Measurements from ENCODE around the gene SHC4.
"Not testable (repeated sequence)": the region's sequence is repeated elsewhere in the genome, so short reads cannot be mapped to it uniquely, and the experiment has no call there.

Gene SHC4

DNA sequence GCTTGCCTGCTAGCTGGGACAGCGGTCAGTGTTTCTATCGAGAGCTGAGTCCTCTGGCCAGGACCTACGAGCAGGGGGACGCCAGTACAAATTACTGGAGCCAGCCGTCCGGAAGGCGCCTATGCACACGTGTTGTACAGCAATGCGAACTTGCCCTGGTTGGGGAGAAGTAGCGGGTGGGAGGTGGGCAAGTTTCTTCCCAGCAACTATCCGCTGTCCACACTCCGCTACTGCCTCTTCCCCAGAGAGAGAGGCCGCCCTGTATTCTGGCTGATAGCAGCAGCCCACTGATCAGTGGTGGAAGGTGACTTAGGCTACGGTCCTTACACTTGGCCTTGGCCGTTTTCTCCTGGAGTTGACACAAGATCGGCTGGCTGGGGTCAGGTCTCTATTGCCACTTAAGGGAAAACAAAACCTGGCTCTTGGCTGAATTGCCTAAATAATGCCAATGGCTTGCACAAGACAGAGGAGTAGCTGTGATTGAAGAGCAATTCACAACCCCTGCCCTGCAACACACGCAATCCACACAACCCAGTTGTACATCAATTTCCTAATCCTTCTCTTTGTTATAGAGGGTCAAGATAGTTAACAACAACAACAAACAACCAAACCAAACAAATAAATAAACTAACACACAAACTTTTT lies 12.8 kb upstream of the SHC4 start:
- Mint-ChIP-seq H3K4me1 (ENCODE audit: low read depth) (peaks cover 4% of the 10 kb centered on the region), H3K9me3 (ENCODE audit: low read depth) (no peaks in the 10 kb centered on the region), H3K27ac (no peak overlapping the region), H3K36me3 (peaks cover 2% of the 10 kb centered on the region), H3K4me3 (peak overlapping the region; percentile 42), H3K27me3 (peaks cover 8% of the 10 kb centered on the region)

DNA sequence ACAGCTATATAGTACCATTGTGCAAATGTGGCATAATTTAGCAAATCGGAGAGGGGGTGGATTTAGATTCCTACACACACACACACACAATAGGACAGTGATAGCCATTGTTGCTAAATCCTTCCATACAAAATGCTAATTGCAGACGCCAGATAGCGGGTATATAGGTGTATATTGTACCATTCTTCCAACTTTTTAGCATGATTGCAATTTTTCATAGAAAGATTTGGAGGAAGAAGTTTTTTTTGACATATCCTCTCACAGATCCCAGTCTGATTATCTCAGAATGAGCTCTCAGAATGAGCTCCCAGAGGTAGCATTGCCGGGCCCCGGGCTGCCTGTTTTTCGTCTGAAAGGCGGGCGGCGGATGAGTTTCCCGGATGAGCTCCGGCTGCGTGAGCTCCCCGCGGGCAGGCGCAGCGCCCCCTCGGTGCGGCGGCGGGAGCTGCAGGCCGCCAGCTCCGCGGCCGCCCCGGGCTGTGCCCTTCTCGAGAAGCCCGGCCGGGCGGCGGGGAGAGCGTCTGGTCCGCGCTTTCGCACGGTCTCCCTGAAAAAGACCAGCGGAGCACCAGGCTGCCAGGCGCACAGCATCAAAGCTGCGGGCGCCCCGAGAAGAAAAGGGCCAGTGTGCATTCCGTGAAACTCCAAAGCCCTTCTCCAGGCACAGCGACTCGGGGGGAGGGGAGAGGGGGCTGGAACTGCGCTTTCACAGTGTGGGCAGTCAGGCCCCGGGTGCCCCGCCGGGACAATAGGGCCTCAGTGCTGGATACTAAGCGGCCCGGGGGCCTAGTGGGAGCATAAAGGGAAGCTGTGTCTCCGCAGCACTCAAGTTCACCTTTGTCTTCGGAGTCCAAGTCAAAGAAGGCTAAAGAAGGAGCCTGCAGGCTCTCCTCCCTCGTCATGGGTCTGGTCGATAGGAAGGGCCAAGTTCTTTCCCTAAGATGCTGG lies 12.0 kb upstream of the SHC4 start:
- no peaks in the 10 kb centered on the region for H3K9me3 Mint-ChIP-seq (ENCODE audit: low read depth)
- peaks cover 2% of the 10 kb centered on the region for H3K36me3 Mint-ChIP-seq
- peak overlapping the region; percentile 59 for H3K4me3 Mint-ChIP-seq
- H3K27ac Mint-ChIP-seq = no peak overlapping the region
- H3K4me1 Mint-ChIP-seq (ENCODE audit: low read depth) = peaks cover 4% of the 10 kb centered on the region
- H3K27me3 Mint-ChIP-seq = peaks cover 11% of the 10 kb centered on the region

DNA sequence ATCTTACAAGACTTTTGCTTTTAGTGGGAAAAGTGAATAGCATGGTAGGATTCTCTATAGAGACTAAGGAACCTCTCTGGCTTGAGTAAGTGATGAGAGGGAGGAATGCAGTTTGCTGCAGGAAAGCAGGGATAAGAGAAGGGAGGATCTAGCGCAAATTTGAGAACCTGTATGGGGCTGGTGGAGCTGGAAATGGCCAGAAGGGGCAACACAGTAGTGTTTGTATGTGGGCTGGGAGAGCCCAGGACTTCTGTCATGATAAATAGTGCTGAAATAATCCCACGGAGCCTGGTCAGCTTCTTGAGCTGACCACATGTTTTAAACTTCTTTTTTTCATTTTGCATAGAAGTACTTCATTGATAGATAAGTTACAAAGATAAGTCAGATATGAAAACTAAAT lies 11.2 kb upstream of the SHC4 start:
- peak overlapping the region; percentile 59 for H3K4me3 Mint-ChIP-seq
- no peaks in the 10 kb centered on the region for H3K9me3 Mint-ChIP-seq (ENCODE audit: low read depth)
- H3K36me3 Mint-ChIP-seq = peaks cover 2% of the 10 kb centered on the region
- H3K27ac Mint-ChIP-seq = no peak overlapping the region
- peaks cover 10% of the 10 kb centered on the region for H3K27me3 Mint-ChIP-seq
- H3K4me1 Mint-ChIP-seq (ENCODE audit: low read depth) = peaks cover 4% of the 10 kb centered on the region

DNA sequence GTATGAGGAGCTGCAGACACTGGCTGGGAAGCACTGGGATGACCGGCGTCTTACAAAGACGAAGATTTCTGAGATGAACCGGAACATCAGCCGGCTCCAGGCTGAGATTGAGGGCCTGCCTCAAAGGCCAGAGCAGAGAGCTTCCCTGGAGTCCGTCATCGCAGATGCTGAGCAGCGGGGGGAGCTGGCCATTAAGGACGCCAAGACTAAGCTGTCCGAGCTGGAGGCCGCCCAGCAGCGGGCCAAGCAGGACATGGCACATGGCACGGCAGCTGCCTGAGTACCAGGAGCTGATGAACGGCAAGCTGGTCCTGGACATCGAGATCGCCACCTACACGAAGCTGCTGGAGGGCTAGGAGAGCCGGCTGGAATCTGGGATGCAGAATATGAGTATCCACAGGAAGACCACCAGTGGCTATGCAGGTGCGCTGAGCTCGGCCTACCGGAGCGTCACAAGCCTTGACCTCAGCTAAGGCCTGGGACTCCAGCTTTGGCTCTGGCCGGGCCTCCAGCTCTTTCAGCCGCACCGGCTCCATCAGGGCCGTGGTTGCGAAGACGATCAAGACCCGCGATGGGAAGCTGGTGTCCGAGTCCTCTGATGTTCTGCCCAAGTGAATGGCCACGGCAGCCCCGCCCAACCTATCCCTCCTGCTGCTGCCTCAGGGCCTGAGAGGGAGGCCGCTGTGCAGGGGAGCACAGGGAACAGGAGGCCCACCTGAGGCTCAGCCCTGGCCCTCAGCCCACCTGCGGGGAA lies 9.2 kb upstream of the SHC4 start:
- peaks cover 2% of the 10 kb centered on the region for H3K36me3 Mint-ChIP-seq
- H3K9me3 Mint-ChIP-seq (ENCODE audit: low read depth) = no peaks in the 10 kb centered on the region
- peaks cover 4% of the 10 kb centered on the region for H3K4me1 Mint-ChIP-seq (ENCODE audit: low read depth)
- H3K4me3 Mint-ChIP-seq = no peak overlapping the region
- peaks cover 11% of the 10 kb centered on the region for H3K27me3 Mint-ChIP-seq
- H3K27ac Mint-ChIP-seq = no peak overlapping the region

DNA sequence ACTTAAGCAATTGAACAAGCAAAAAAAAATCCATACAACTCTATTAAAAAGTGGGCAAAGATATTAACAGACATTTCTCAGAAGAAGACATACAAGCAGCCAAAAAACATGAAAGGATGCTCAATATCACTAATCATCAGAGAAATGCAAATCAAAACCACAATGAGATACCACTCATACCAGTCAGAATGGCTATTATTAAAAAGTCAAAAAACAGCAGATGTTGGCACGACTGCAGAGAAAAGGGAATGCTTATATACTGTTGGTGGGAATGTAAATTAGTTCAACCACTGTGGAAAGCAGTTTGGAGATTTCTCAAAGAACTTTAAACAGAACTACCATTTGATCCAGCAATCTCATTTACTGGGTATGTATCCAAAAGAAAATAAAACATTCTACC lies 7.2 kb upstream of the SHC4 start:
- not testable (repeated sequence) for H3K36me3 Mint-ChIP-seq; H3K4me3 Mint-ChIP-seq; H3K27ac Mint-ChIP-seq; H3K9me3 Mint-ChIP-seq (ENCODE audit: low read depth)
- peaks cover 17% of the 10 kb centered on the region for H3K4me1 Mint-ChIP-seq (ENCODE audit: low read depth)
- peaks cover 12% of the 10 kb centered on the region for H3K27me3 Mint-ChIP-seq

DNA sequence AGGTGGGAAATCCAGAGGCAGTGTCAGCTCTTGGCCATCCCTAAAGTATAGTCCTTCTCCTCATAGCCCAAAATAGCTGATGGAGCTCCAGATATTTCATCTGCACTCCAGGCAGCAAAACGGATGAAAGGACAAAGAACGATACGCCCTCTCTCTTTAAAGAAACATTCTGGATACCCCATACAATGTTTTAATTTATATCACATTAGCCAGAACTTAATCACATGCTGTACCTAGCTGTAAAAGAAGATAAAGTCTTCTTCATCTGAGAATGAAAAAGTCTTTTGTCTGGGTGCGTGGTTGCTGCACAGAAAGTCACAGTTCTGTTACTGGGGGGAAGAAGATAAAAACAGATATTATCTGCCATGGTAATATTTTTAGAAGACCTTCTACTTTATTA lies 4.3 kb upstream of the SHC4 start:
- Mint-ChIP-seq H3K36me3 (peaks cover 2% of the 10 kb centered on the region), H3K9me3 (ENCODE audit: low read depth) (no peaks in the 10 kb centered on the region), H3K4me1 (ENCODE audit: low read depth) (peaks cover 33% of the 10 kb centered on the region), H3K27me3 (peaks cover 22% of the 10 kb centered on the region), H3K27ac (no peak overlapping the region), H3K4me3 (no peak overlapping the region)

DNA sequence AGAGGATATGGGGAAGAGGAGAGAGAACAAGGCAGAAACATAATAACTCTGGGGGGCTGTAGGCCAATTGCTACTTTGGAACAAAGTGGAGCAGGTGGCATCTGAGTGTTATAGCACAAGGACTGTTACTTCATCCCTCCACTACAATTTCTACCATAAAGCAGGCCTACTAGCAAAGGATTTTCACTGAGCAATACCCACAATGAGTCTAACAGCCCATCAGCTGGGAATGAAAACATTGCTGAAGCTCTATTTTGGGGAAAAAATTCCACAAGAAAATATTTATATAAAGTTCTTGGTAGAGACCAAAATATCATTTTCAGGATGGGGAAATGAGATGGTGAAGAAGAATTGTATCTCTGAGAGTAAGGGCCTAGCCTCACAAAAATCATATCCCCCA lies 3.6 kb upstream of the SHC4 start:
- peak overlapping the region; percentile 69 for H3K27ac Mint-ChIP-seq
- H3K27me3 Mint-ChIP-seq = peaks cover 20% of the 10 kb centered on the region
- no peak overlapping the region for H3K4me3 Mint-ChIP-seq
- H3K9me3 Mint-ChIP-seq (ENCODE audit: low read depth) = no peaks in the 10 kb centered on the region
- H3K4me1 Mint-ChIP-seq (ENCODE audit: low read depth) = peaks cover 33% of the 10 kb centered on the region
- H3K36me3 Mint-ChIP-seq = peaks cover 2% of the 10 kb centered on the region

DNA sequence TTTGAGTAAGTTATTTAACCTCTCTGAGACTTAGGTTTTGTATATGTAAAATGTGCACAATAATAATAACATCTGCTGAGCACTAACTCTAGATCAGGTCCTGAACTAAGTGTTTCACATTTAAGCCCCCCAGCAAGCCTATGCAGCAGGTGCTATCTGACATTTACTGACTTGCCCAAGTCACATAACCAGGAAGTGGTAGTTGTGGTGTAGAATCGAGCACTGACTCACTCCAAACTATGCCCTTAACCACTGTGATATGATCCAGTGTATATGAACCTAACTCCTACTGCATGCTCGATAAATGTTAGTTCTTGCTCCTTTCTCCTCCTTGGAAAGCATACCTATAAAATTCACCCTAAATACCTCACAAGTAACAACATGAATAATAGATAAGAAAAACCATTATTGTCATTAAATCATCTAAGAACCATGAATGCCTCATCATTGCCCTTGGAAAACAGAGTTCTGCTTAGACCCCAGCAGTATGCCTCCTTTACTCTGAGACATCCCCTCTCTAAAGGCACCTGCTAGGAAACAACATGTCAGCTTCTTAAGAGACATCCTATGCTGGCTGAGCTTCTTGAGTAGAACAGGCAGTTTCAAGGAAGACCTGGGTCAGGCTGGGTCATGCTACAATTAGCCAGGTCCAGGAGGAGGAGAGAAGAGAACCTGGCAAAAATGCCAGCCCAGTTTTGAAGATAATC lies 3.0 kb upstream of the SHC4 start:
- Mint-ChIP-seq H3K9me3 (ENCODE audit: low read depth) (no peaks in the 10 kb centered on the region), H3K4me1 (ENCODE audit: low read depth) (peaks cover 33% of the 10 kb centered on the region), H3K4me3 (peak overlapping the region; percentile 11), H3K27ac (peak overlapping the region; percentile 69), H3K36me3 (peaks cover 2% of the 10 kb centered on the region), H3K27me3 (peaks cover 18% of the 10 kb centered on the region)

DNA sequence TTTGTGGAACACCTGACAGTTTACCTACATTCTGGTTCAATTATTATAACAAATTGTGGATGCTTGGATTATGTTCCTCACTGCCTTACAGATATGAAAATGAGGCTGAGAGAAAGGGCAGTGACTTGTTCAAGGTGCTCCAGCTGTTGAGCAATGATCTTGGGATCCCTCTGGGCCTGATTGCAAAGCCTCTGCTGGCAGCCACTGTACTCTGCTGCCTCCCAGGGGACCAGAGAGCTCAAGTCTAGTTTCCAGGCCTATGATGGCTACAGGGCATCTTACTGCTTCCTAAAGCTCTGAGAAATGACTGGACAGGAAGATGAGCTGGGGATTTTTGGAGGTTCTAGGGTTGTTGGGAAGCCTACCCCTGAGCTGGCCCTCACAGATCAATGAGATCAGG lies 2.3 kb upstream of the SHC4 start:
- Mint-ChIP-seq H3K27me3 (peaks cover 14% of the 10 kb centered on the region), H3K4me3 (no peak overlapping the region)

DNA sequence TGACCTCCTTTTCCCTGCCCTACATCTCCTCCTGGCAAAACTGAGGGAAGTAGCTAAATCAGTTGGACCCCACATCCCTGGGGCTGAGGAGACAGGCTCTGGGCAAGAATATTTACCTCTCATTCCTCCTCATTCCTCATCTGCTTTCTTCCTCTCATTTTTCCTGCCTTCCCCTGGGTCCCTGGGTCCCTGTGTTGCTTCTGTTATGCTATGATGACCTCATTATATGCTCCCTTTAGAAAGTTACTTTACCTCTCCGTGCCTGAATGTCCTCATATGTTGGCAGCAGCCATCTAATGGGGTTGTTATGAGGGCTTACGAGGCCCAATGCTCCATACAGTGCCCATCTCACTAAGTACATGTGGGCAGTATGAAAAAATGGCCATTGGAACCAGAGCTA lies 1.2 kb upstream of the SHC4 start:
- H3K4me1 Mint-ChIP-seq (ENCODE audit: low read depth) = peaks cover 33% of the 10 kb centered on the region
- H3K36me3 Mint-ChIP-seq = peaks cover 2% of the 10 kb centered on the region
- H3K27ac Mint-ChIP-seq = no peak overlapping the region
- no peaks in the 10 kb centered on the region for H3K9me3 Mint-ChIP-seq (ENCODE audit: low read depth)
- H3K4me3 Mint-ChIP-seq = peak overlapping the region; percentile 86
- peaks cover 15% of the 10 kb centered on the region for H3K27me3 Mint-ChIP-seq

More for the DNA sequence above, 2.3 kb upstream of the SHC4 start:
- Mint-ChIP-seq H3K9me3 (ENCODE audit: low read depth) (no peaks in the 10 kb centered on the region), H3K4me1 (ENCODE audit: low read depth) (peaks cover 33% of the 10 kb centered on the region), H3K27ac (no peak overlapping the region), H3K36me3 (peaks cover 2% of the 10 kb centered on the region)

DNA sequence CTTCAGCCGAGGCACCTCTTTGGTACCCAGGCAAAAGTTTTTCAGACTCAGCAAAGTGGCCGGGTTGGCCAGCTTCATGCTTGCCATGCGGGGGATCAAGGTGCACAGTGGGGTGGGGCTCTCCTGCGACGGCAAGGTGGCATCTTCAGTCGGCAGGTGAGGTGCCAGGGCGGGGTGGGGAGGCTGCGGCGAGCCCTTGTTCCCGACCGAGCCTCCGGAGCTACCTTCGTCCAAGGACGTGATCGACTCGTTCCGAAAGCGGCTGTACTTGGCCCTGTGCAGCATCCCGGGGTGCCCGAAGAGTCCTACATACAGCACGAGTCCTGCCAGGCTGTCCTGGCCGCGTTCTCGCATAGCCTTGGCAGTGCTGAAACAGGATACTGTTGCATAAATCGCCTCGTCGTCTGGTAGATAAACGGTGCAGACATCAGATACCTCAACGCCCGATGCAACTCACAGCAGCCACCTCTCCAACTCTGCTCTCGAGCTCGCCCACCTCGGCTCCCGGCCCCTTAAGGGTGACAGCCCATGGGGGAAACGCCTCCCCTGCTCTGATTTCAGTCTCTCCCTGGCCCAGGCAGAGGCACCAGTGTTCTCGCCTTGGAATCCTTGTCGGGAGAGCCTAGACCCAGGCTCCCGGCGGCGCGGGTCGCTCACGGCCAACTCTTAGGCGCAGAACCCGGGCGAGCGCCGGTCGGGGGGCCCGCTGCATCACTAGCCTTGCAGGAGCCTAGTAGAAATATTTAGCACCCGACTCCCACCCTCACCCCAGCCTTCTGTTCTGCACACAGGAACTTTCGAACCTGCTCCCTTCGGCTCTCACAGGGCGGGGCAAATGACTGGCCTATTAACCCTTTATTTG lies 826 bp downstream of the SHC4 start:
- H3K36me3 Mint-ChIP-seq = peaks cover 2% of the 10 kb centered on the region
- H3K4me3 Mint-ChIP-seq = peak overlapping the region; percentile 86
- H3K4me1 Mint-ChIP-seq (ENCODE audit: low read depth) = peaks cover 33% of the 10 kb centered on the region
- H3K9me3 Mint-ChIP-seq (ENCODE audit: low read depth) = no peaks in the 10 kb centered on the region
- H3K27ac Mint-ChIP-seq = no peak overlapping the region
- peaks cover 14% of the 10 kb centered on the region for H3K27me3 Mint-ChIP-seq

DNA sequence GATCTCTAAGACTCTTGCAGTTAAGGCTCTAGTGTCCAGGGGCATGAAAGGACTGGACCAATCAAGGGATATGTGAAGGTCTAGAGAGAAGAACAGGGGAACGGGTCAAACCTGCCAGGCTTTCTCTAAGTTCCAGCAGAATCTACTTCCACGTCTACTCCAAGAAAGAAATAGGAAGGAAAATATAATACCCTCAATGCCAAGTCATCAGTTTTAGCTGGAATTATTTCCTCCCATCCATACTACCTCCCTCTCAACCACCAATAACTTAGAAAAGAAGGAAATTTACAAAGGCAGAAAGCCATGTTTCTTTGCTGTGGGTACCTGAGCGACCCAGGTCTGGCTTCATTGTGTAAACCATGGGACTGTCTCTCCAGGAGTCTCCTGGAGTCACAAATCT lies 7.8 kb downstream of the SHC4 start:
- Mint-ChIP-seq H3K4me1 (ENCODE audit: low read depth) (no peaks in the 10 kb centered on the region), H3K4me3 (no peak overlapping the region), H3K27ac (no peak overlapping the region), H3K9me3 (ENCODE audit: low read depth) (no peaks in the 10 kb centered on the region), H3K36me3 (no peaks in the 10 kb centered on the region), H3K27me3 (peaks cover 2% of the 10 kb centered on the region)

DNA sequence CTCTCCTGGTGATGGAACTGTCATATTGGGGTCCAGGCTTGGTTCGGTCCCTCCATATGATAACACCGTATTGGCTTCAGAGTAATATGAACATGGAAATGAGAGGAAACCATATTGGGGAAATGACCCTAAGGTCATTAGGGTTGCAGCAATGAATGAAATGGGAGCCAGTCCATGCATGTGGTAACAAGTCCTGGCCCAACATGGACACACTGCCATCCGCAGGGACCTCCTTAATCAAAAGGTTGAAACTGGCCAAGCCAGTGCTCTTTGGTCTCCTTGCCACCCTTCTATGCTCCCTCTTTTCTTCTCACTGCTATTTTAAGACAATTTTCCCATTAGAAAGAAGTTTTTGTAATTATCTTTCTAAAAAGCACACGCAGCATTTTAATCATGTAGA lies 8.3 kb downstream of the SHC4 start:
- Mint-ChIP-seq H3K4me3 (no peak overlapping the region), H3K27me3 (peaks cover under 1% of the 10 kb centered on the region), H3K27ac (no peak overlapping the region), H3K36me3 (no peaks in the 10 kb centered on the region), H3K9me3 (ENCODE audit: low read depth) (no peaks in the 10 kb centered on the region), H3K4me1 (ENCODE audit: low read depth) (no peaks in the 10 kb centered on the region)

DNA sequence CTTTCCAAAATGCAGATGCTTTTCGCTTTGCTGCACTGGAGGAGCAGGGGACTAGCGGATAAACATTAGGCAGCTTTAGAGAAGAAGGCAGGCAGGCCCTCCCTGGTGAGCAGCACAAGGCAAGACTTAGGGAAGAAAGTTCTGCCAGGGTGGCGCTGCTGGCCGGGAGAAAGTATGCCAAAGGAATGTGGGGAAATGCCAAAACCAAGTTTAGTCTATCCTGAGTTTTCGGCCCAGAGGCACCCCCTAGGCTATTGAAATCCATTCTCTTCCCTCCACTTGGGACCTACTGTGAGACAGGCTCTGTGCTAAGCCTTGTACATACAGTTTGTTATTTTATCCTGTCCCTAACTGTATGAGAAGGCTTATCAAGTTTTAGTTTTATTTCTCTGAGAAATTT lies 9.2 kb downstream of the SHC4 start:
- no peak overlapping the region for H3K4me3 Mint-ChIP-seq
- no peak overlapping the region for H3K27ac Mint-ChIP-seq
- no peaks in the 10 kb centered on the region for H3K9me3 Mint-ChIP-seq (ENCODE audit: low read depth)
- no peaks in the 10 kb centered on the region for H3K36me3 Mint-ChIP-seq
- H3K27me3 Mint-ChIP-seq = peaks cover 2% of the 10 kb centered on the region
- no peaks in the 10 kb centered on the region for H3K4me1 Mint-ChIP-seq (ENCODE audit: low read depth)
